ENCODE measurements around the gene ELOVL2. TPM values are rescaled to one million over a fixed set of nuclear protein-coding genes. Genes with fewer than 3 reads are reported as not detected.

The ELOVL2 gene
- total RNA-seq, 1 experiment from 2014 or later = 0.07 TPM

- H3K9ac ChIP-seq (ENCODE audit: low read length) = no peak overlapping the region
- H3K27ac ChIP-seq (ENCODE audit: low read length) = no peak overlapping the region
- H3K4me1 ChIP-seq (ENCODE audit: low read length) = no peaks in the 10 kb centered on the region
- H3K79me2 ChIP-seq (ENCODE audit: low read length) = no peaks in the 10 kb centered on the region
- H3K9me2 ChIP-seq (replicated peaks; ENCODE audit: insufficient read depth, low read length) = no peaks in the 10 kb centered on the region
- DNase-seq = no peak
- H3K4me3 ChIP-seq (ENCODE audit: low read length) = no peak overlapping the region
- H3K9me3 ChIP-seq (ENCODE audit: low read length) = no peaks in the 10 kb centered on the region
- no peaks in the 10 kb centered on the region for H3K27me3 ChIP-seq (ENCODE audit: low read length)
- H4K20me1 ChIP-seq (ENCODE audit: insufficient read depth, low read depth, low read length) = no peaks in the 10 kb centered on the region
- no peaks in the 10 kb centered on the region for H3K36me3 ChIP-seq (ENCODE audit: insufficient read depth, low read length)
- no peak overlapping the region for H2AFZ ChIP-seq (ENCODE audit: low read length)
- no peak overlapping the region for H3K4me2 ChIP-seq (ENCODE audit: low read depth, low read length, poor library complexity, severe bottlenecking)
These were observed 29.0 kb downstream of the ELOVL2 start for GRCh38 chr6:11015102-11015501.

GRCh38 chr6:11013721-11014070, 30.4 kb downstream of the ELOVL2 start:
- no peak for DNase-seq
- no peak overlapping the region for H2AFZ ChIP-seq (ENCODE audit: low read length)
- no peaks in the 10 kb centered on the region for H3K79me2 ChIP-seq (ENCODE audit: low read length)

GRCh38 chr6:11012976-11013720, 31.0 kb downstream of the ELOVL2 start:
- Histone ChIP-seq H2AFZ (ENCODE audit: low read length) (no peak overlapping the region), H3K9me2 (replicated peaks; ENCODE audit: insufficient read depth, low read length) (no peaks in the 10 kb centered on the region), H3K4me3 (ENCODE audit: low read length) (no peak overlapping the region), H3K36me3 (ENCODE audit: insufficient read depth, low read length) (no peaks in the 10 kb centered on the region), H3K4me2 (ENCODE audit: low read depth, low read length, poor library complexity, severe bottlenecking) (no peak overlapping the region), H3K4me1 (ENCODE audit: low read length) (no peaks in the 10 kb centered on the region), H3K9ac (ENCODE audit: low read length) (no peak overlapping the region), H3K27me3 (ENCODE audit: low read length) (no peaks in the 10 kb centered on the region), H3K79me2 (ENCODE audit: low read length) (no peaks in the 10 kb centered on the region), H3K9me3 (ENCODE audit: low read length) (no peaks in the 10 kb centered on the region), H4K20me1 (ENCODE audit: insufficient read depth, low read depth, low read length) (no peaks in the 10 kb centered on the region), H3K27ac (ENCODE audit: low read length) (no peak overlapping the region)
- DNase-seq = no peak

More at GRCh38 chr6:11013721-11014070, 30.4 kb downstream of the ELOVL2 start:
- no peak overlapping the region for H3K4me3 ChIP-seq (ENCODE audit: low read length)
- H3K4me1 ChIP-seq (ENCODE audit: low read length) = no peaks in the 10 kb centered on the region
- H3K27me3 ChIP-seq (ENCODE audit: low read length) = no peaks in the 10 kb centered on the region
- H3K4me2 ChIP-seq (ENCODE audit: low read depth, low read length, poor library complexity, severe bottlenecking) = no peak overlapping the region
- no peak overlapping the region for H3K27ac ChIP-seq (ENCODE audit: low read length)
- H4K20me1 ChIP-seq (ENCODE audit: insufficient read depth, low read depth, low read length) = no peaks in the 10 kb centered on the region
- H3K9ac ChIP-seq (ENCODE audit: low read length) = no peak overlapping the region
- no peaks in the 10 kb centered on the region for H3K36me3 ChIP-seq (ENCODE audit: insufficient read depth, low read length)
- no peaks in the 10 kb centered on the region for H3K9me3 ChIP-seq (ENCODE audit: low read length)
- H3K9me2 ChIP-seq (replicated peaks; ENCODE audit: insufficient read depth, low read length) = no peaks in the 10 kb centered on the region

GRCh38 chr6:11012295-11012754, 31.8 kb downstream of the ELOVL2 start:
- Histone ChIP-seq H3K36me3 (ENCODE audit: insufficient read depth, low read length) (no peaks in the 10 kb centered on the region), H4K20me1 (ENCODE audit: insufficient read depth, low read depth, low read length) (no peaks in the 10 kb centered on the region), H3K27me3 (ENCODE audit: low read length) (no peaks in the 10 kb centered on the region), H3K27ac (ENCODE audit: low read length) (no peak overlapping the region), H2AFZ (ENCODE audit: low read length) (no peak overlapping the region), H3K4me2 (ENCODE audit: low read depth, low read length, poor library complexity, severe bottlenecking) (no peak overlapping the region), H3K4me1 (ENCODE audit: low read length) (no peaks in the 10 kb centered on the region), H3K9me2 (replicated peaks; ENCODE audit: insufficient read depth, low read length) (no peaks in the 10 kb centered on the region), H3K9me3 (ENCODE audit: low read length) (no peaks in the 10 kb centered on the region), H3K79me2 (ENCODE audit: low read length) (no peaks in the 10 kb centered on the region), H3K4me3 (ENCODE audit: low read length) (no peak overlapping the region), H3K9ac (ENCODE audit: low read length) (no peak overlapping the region)
- no peak for DNase-seq

- H3K4me2 ChIP-seq (ENCODE audit: low read depth, low read length, poor library complexity, severe bottlenecking) = no peak overlapping the region
- no peak overlapping the region for H3K9ac ChIP-seq (ENCODE audit: low read length)
- H2AFZ ChIP-seq (ENCODE audit: low read length) = no peak overlapping the region
- no peaks in the 10 kb centered on the region for H3K36me3 ChIP-seq (ENCODE audit: insufficient read depth, low read length)
- no peak for DNase-seq
- no peaks in the 10 kb centered on the region for H3K79me2 ChIP-seq (ENCODE audit: low read length)
- no peak overlapping the region for H3K27ac ChIP-seq (ENCODE audit: low read length)
- H3K9me2 ChIP-seq (replicated peaks; ENCODE audit: insufficient read depth, low read length) = no peaks in the 10 kb centered on the region
- no peaks in the 10 kb centered on the region for H3K4me1 ChIP-seq (ENCODE audit: low read length)
- no peaks in the 10 kb centered on the region for H3K27me3 ChIP-seq (ENCODE audit: low read length)
- no peaks in the 10 kb centered on the region for H4K20me1 ChIP-seq (ENCODE audit: insufficient read depth, low read depth, low read length)
- H3K9me3 ChIP-seq (ENCODE audit: low read length) = no peaks in the 10 kb centered on the region
- H3K4me3 ChIP-seq (ENCODE audit: low read length) = no peak overlapping the region
These were observed 32.3 kb downstream of the ELOVL2 start for GRCh38 chr6:11011787-11012234.

- Histone ChIP-seq H3K27me3 (ENCODE audit: low read length) (no peaks in the 10 kb centered on the region), H3K27ac (ENCODE audit: low read length) (no peak overlapping the region), H3K9ac (ENCODE audit: low read length) (no peak overlapping the region), H3K9me3 (ENCODE audit: low read length) (no peaks in the 10 kb centered on the region), H3K4me2 (ENCODE audit: low read depth, low read length, poor library complexity, severe bottlenecking) (no peak overlapping the region), H2AFZ (ENCODE audit: low read length) (no peak overlapping the region), H3K4me3 (ENCODE audit: low read length) (no peak overlapping the region), H3K4me1 (ENCODE audit: low read length) (no peaks in the 10 kb centered on the region), H4K20me1 (ENCODE audit: insufficient read depth, low read depth, low read length) (no peaks in the 10 kb centered on the region), H3K36me3 (ENCODE audit: insufficient read depth, low read length) (no peaks in the 10 kb centered on the region), H3K79me2 (ENCODE audit: low read length) (no peaks in the 10 kb centered on the region), H3K9me2 (replicated peaks; ENCODE audit: insufficient read depth, low read length) (no peaks in the 10 kb centered on the region)
- no peak for DNase-seq
These were observed 34.8 kb downstream of the ELOVL2 start for GRCh38 chr6:11009353-11009752.

GRCh38 chr6:11008821-11009220, 35.3 kb downstream of the ELOVL2 start:
- H2AFZ ChIP-seq (ENCODE audit: low read length) = no peak overlapping the region
- H3K4me2 ChIP-seq (ENCODE audit: low read depth, low read length, poor library complexity, severe bottlenecking) = no peak overlapping the region
- H3K79me2 ChIP-seq (ENCODE audit: low read length) = no peaks in the 10 kb centered on the region

GRCh38 chr6:11007715-11008608, 36.1 kb downstream of the ELOVL2 start:
- H2AFZ ChIP-seq (ENCODE audit: low read length) = no peak overlapping the region
- DNase-seq = peak; percentile 21
- no peaks in the 10 kb centered on the region for H3K9me3 ChIP-seq (ENCODE audit: low read length)
- H3K4me1 ChIP-seq (ENCODE audit: low read length) = no peaks in the 10 kb centered on the region
- no peaks in the 10 kb centered on the region for H3K9me2 ChIP-seq (replicated peaks; ENCODE audit: insufficient read depth, low read length)
- no peaks in the 10 kb centered on the region for H3K79me2 ChIP-seq (ENCODE audit: low read length)
- no peak overlapping the region for H3K27ac ChIP-seq (ENCODE audit: low read length)
- H3K9ac ChIP-seq (ENCODE audit: low read length) = no peak overlapping the region
- no peaks in the 10 kb centered on the region for H4K20me1 ChIP-seq (ENCODE audit: insufficient read depth, low read depth, low read length)
- H3K4me3 ChIP-seq (ENCODE audit: low read length) = no peak overlapping the region
- H3K36me3 ChIP-seq (ENCODE audit: insufficient read depth, low read length) = no peaks in the 10 kb centered on the region
- H3K27me3 ChIP-seq (ENCODE audit: low read length) = no peaks in the 10 kb centered on the region
- H3K4me2 ChIP-seq (ENCODE audit: low read depth, low read length, poor library complexity, severe bottlenecking) = no peak overlapping the region

More at GRCh38 chr6:11008821-11009220, 35.3 kb downstream of the ELOVL2 start:
- H3K9ac ChIP-seq (ENCODE audit: low read length) = no peak overlapping the region
- no peaks in the 10 kb centered on the region for H3K9me2 ChIP-seq (replicated peaks; ENCODE audit: insufficient read depth, low read length)
- H3K9me3 ChIP-seq (ENCODE audit: low read length) = no peaks in the 10 kb centered on the region
- H3K4me1 ChIP-seq (ENCODE audit: low read length) = no peaks in the 10 kb centered on the region
- H3K36me3 ChIP-seq (ENCODE audit: insufficient read depth, low read length) = no peaks in the 10 kb centered on the region
- peak; percentile 19 for DNase-seq
- H3K4me3 ChIP-seq (ENCODE audit: low read length) = no peak overlapping the region
- H3K27ac ChIP-seq (ENCODE audit: low read length) = no peak overlapping the region
- H4K20me1 ChIP-seq (ENCODE audit: insufficient read depth, low read depth, low read length) = no peaks in the 10 kb centered on the region
- H3K27me3 ChIP-seq (ENCODE audit: low read length) = no peaks in the 10 kb centered on the region

All from Karpas-422 (cell line).